Neutrophil (primary cell): Measurements from ENCODE around the gene FSTL4.

Experiments
- H3K27ac ChIP-seq: fragments of 200-600 bp; sonication (generic); 2 replicates; pipeline ENCODE4 v1.5.1; 2016; ENCODE audit warnings: mild to moderate bottlenecking, moderate library complexity
- H3K27me3 ChIP-seq: fragments of 200-600 bp; sonication (generic); 2 replicates; pipeline ENCODE4 v1.6.0; 2016; ENCODE audit warnings: mild to moderate bottlenecking
- H3K36me3 ChIP-seq: fragments of 200-600 bp; sonication (generic); 2 replicates; pipeline ENCODE4 v1.5.1; 2017
- H3K4me1 ChIP-seq, 2 experiments: fragments of 200-600 bp in 1 of 2; sonication (generic) in 1 of 2; 1 replicate in 1 of 2; 2 replicates in 1 of 2; pipeline versions ENCODE4 v1.5.1 to v1.6.1; 2013 to 2016; ENCODE audit warnings: low read depth in 1 of 2, low read length in 1 of 2, mild to moderate bottlenecking in 1 of 2, moderate library complexity in 1 of 2; ENCODE audit not compliant: control insufficient read depth in 1 of 2, insufficient read depth in 1 of 2
- H3K4me3 ChIP-seq, 2 experiments: fragments of 200-600 bp in 1 of 2; sonication (generic) in 1 of 2; 1 replicate in 1 of 2; 2 replicates in 1 of 2; pipeline ENCODE4 v1.5.1; 2013 to 2016; ENCODE audit warnings: low read depth in 1 of 2, low read length in 1 of 2, mild to moderate bottlenecking in 1 of 2, moderate library complexity in 1 of 2
- H3K9me3 ChIP-seq: fragments of 200-600 bp; sonication (generic); 2 replicates; pipeline ENCODE4 v1.5.1; 2016
- CTCF ChIP-seq: fragments of 200-600 bp; sonication (generic); IDR thresholded peaks from 2 replicates; pipeline ENCODE4 v1.5.1; 2016; ENCODE audit warnings: antibody characterized with exemption

Gene FSTL4

DNA sequence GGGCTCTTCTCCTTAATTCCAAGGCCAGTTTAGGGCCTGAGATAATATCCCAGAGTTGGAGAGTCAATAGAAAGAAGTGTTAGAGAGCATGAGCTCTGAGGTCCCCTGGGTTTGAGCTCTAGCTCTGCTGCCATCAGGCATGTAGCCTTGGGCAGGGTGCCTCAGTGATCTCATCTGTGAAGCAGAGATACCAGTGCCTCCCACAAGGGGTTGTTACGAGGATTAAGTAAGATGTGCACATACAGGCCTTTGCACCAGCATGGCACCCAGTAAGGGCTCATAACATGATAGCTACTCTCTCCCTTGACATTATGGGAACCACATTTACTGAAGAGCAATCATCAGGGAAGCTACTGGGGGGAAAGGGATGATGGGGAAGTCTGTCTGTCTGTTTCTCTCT, 294.8 kb downstream of the FSTL4 start:
- Histone ChIP-seq H3K9me3 (no peaks in the 10 kb centered on the region), H3K27ac (no peak overlapping the region), H3K27me3 (no peaks in the 10 kb centered on the region), H3K4me1 (no peaks in the 10 kb centered on the region), H3K36me3 (no peaks in the 10 kb centered on the region), H3K4me3 (no peak overlapping the region)
- TF ChIP-seq CTCF: no peak

DNA sequence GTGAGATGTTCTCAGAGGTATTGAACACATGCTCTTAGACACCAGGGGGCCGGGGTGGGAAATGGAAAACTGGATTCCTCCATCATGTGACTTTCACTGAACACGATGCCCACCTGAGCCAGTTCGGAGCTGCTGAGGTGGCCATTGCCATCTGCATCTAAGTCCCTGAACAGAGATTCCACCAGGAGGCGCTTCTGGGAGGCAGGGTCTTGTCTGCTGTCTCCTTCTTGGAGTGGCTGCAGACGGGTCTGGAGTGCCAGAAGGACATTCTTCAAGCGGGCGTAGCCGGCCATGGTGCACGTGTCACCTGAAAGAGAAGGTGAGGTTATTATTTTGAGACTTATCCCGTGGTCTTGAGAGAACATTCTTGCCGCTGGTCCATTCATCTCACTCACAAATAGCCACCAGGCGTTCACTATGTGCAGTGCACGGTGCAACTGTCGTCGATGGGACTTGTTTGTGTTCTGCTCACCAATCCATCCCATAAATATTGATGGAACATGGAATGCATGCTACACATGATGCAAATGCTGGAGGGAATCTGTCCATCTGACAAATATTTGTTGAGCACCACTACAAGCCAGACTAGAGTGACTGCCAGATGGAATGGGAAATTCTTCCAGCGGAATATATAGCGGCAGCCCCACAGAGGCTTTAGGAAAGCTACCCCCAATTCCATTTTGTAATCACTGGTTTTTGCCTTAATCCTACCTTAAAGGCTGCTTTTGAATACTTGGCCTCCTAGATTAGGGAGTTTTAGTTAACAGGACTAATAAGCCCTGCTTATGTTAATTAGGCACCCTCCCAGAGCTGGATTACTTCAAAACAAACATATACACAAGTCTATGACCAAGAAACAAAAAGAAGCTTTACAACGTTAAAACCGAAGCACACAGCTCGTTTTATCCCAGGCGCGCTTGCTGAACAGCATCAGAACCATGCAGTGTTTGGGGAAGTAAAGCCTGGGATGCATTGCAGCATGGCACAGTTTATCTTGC, 295.7 kb downstream of the FSTL4 start:
- H3K27ac ChIP-seq: no peak overlapping the region
- no peaks in the 10 kb centered on the region for H3K4me1 ChIP-seq
- H3K27me3 ChIP-seq: no peaks in the 10 kb centered on the region
- no peak for TF ChIP-seq CTCF
- H3K4me3 ChIP-seq: no peak overlapping the region
- no peaks in the 10 kb centered on the region for H3K9me3 ChIP-seq
- H3K36me3 ChIP-seq: no peaks in the 10 kb centered on the region

- Histone ChIP-seq H3K27me3 (no peaks in the 10 kb centered on the region), H3K9me3 (no peaks in the 10 kb centered on the region), H3K4me1 (no peaks in the 10 kb centered on the region), H3K27ac (no peak overlapping the region), H3K4me3 (no peak overlapping the region), H3K36me3 (no peaks in the 10 kb centered on the region)
- TF ChIP-seq CTCF: no peak
Observed at GRCh38 chr5:133314086-133314485, 298.3 kb downstream of the FSTL4 start.

DNA sequence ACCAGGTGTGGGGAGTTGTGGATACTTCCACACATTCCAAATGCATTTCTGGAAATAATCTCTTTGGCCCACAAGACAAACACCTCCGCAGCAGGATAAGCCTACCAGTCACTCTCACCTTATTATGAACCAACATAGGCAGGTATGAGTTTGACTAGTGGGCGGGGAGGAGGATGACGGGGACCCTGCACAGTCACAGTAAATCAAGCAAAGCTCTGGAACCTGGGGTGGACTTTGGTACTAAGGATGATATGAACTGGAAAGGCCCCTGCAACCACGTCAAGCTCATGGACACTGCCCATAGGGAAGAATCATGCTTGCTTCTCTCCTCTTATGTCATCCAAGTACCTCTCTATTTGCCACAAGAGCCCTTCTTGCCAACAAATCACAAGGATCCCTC, 301.2 kb downstream of the FSTL4 start:
- H3K27me3 ChIP-seq: no peaks in the 10 kb centered on the region
- no peaks in the 10 kb centered on the region for H3K36me3 ChIP-seq
- H3K9me3 ChIP-seq: no peaks in the 10 kb centered on the region
- TF ChIP-seq CTCF: no peak
- no peaks in the 10 kb centered on the region for H3K4me1 ChIP-seq
- H3K27ac ChIP-seq: no peak overlapping the region
- no peak overlapping the region for H3K4me3 ChIP-seq

- no peak for TF ChIP-seq CTCF
Observed at GRCh38 chr5:133309984-133310621, 302.2 kb downstream of the FSTL4 start.

More at GRCh38 chr5:133309984-133310621, 302.2 kb downstream of the FSTL4 start:
- H3K4me3 ChIP-seq: no peak overlapping the region
- H3K36me3 ChIP-seq: no peaks in the 10 kb centered on the region
- no peak overlapping the region for H3K27ac ChIP-seq
- no peaks in the 10 kb centered on the region for H3K27me3 ChIP-seq
- no peaks in the 10 kb centered on the region for H3K4me1 ChIP-seq
- no peaks in the 10 kb centered on the region for H3K9me3 ChIP-seq
